ENCODE results near the gene C1QTNF1.

DNA sequence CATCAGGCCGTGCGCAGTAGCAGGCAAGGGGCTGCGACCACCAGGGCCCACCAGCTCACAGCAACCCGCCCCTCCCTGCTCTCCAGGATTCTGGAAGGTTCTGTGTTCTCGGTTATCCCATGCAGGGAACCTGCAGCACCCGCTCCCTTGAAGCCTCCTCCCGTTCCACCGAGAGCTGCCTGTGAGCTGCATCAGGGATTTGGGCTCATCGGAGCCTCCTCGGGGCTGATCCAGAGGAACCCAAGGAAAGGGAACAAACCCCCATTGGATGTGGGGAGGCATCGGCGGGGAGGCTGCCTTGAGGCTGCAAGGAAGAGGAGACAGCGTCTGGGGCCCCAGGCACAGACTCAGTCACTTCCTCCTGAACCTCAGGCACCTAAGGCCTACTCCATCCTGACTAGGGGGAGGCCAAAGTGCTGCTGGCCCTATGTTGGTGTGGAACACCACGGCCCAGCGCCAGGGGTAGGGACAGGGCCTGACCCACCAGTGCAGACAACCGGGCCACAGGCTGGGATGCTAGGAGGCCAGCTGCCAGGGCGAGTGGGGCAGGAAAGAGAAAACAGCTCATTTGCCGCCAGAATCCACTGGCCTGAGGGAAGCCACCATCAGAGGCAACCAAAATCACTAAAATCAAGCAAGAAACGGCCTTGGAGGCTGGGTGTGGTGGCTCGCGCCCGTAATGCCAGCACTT lies 29.8 kb upstream of the C1QTNF1 start:
- no peak for TF ChIP-seq POLR2AphosphoS5 (IDR thresholded peaks at IDR 0.05; ENCODE audit: low read depth, low read length)
- no peak for TF ChIP-seq POLR2A (IDR thresholded peaks at IDR 0.05; ENCODE audit: low read depth, low read length)
- no peak for TF ChIP-seq PAX5 (IDR thresholded peaks at IDR 0.05; ENCODE audit: insufficient read depth, low read length, severe bottlenecking)
- no peak for TF ChIP-seq TAF1 (IDR thresholded peaks at IDR 0.05; ENCODE audit: low read depth, low read length)
- no peak for TF ChIP-seq SPI1 (IDR thresholded peaks at IDR 0.05; ENCODE audit: low read depth, low read length)

All from GM12891 (cell line).